Right atrium auricular region (tissue), 2 donors: ENCODE measurements around the gene SCYL1. TPM values are rescaled to one million over a fixed set of nuclear protein-coding genes. Genes with fewer than 3 reads are reported as not detected.
A peak's percentile ranks its signal among the peaks of the same experiment; 100 is the strongest.

Source experiments
- DNase-seq: peaks from one replicate; pipeline ENCODE4 v3.0.0-alpha.2; 2019; ENCODE audit warnings: low spot score
- H3K27ac ChIP-seq, 2 donors: fragments of 200-600 bp; sonication (generic); 1 replicate in 1 of 2; 2 replicates in 1 of 2; pipeline ENCODE4 v1.5.1; 2016 to 2019
- H3K27me3 ChIP-seq, 2 donors: fragments of 200-600 bp; sonication (generic); one replicate each; pipeline versions ENCODE4 v1.5.1 to v1.6.0; 2017 to 2019
- H3K36me3 ChIP-seq: fragments of 200-600 bp; sonication (generic); one replicate; pipeline ENCODE4 v1.5.1; 2016
- H3K4me1 ChIP-seq, 2 donors: fragments of 200-600 bp; sonication (generic); one replicate each; pipeline versions ENCODE4 v1.5.1 to v1.6.0; 2017 to 2019
- H3K4me3 ChIP-seq, 2 donors: fragments of 200-600 bp; sonication (generic); 1 replicate in 1 of 2; 2 replicates in 1 of 2; pipeline ENCODE4 v1.5.1; 2017 to 2019; ENCODE audit warnings: mild to moderate bottlenecking in 1 of 2, moderate library complexity in 1 of 2
- H3K9me3 ChIP-seq, 2 donors: fragments of 200-600 bp; sonication (generic); one replicate each; pipeline ENCODE4 v1.5.1; 2019
- total RNA-seq, 2 donors: library from RNA; depleted of rRNA; stranded (reverse); fragments of >200 nt; gene quantifications; one replicate each; pipeline ENCODE4 v1.1.0, GENCODE V29; 2016
- TF ChIP-seq, protein P1 (sequence below), 2 donors: fragments of 200-600 bp; sonication (generic); IDR thresholded peaks; one replicate each; pipeline ENCODE4 v1.5.1; 2019; ENCODE audit warnings: antibody characterized with exemption in 2 of 2

Gene SCYL1
- total RNA-seq, 2 donors from 2014 or later, result 71.8 to 89.7 TPM

- Histone ChIP-seq H3K27me3 (no peaks in the 10 kb centered on the region), H3K4me1 (peaks cover 0 to 32% of the 10 kb centered on the region in 2 donors), H3K27ac (peak overlapping the region; percentile 97 to 100), H3K4me3 (peak overlapping the region; percentile 75 to 79), H3K9me3 (no peaks in the 10 kb centered on the region), H3K36me3 (peaks cover 60% of the 10 kb centered on the region)
- TF ChIP-seq, protein P1, sequence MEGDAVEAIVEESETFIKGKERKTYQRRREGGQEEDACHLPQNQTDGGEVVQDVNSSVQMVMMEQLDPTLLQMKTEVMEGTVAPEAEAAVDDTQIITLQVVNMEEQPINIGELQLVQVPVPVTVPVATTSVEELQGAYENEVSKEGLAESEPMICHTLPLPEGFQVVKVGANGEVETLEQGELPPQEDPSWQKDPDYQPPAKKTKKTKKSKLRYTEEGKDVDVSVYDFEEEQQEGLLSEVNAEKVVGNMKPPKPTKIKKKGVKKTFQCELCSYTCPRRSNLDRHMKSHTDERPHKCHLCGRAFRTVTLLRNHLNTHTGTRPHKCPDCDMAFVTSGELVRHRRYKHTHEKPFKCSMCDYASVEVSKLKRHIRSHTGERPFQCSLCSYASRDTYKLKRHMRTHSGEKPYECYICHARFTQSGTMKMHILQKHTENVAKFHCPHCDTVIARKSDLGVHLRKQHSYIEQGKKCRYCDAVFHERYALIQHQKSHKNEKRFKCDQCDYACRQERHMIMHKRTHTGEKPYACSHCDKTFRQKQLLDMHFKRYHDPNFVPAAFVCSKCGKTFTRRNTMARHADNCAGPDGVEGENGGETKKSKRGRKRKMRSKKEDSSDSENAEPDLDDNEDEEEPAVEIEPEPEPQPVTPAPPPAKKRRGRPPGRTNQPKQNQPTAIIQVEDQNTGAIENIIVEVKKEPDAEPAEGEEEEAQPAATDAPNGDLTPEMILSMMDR (IDR thresholded peaks at IDR 0.05), result no peak
- DNase-seq, result no peak
These were observed 23.8 kb upstream of the SCYL1 start for GRCh38 chr11:65501186-65501471.

GRCh38 chr11:65501472-65502273 is 23.2 kb upstream of the SCYL1 start:
- Histone ChIP-seq H3K4me3 (peak overlapping the region; percentile 75 to 79), H3K27me3 (no peaks in the 10 kb centered on the region), H3K9me3 (no peaks in the 10 kb centered on the region), H3K4me1 (peaks cover 0 to 32% of the 10 kb centered on the region in 2 donors), H3K27ac (peak overlapping the region; percentile 97 to 100), H3K36me3 (peaks cover 65% of the 10 kb centered on the region)
- TF ChIP-seq, protein P1 (IDR thresholded peaks at IDR 0.05), result no peak
- DNase-seq, result no peak

DNA sequence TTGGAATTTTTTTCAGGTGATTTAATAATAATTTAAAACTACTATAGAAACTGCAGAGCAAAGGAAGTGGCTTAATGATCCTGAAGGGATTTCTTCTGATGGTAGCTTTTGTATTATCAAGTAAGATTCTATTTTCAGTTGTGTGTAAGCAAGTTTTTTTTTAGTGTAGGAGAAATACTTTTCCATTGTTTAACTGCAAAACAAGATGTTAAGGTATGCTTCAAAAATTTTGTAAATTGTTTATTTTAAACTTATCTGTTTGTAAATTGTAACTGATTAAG is 22.7 kb upstream of the SCYL1 start:
- H3K4me3 ChIP-seq, result peak overlapping the region; percentile 75 to 79
- peaks cover 0 to 32% of the 10 kb centered on the region in 2 donors for H3K4me1 ChIP-seq
- no peaks in the 10 kb centered on the region for H3K9me3 ChIP-seq
- H3K36me3 ChIP-seq, result peaks cover 71% of the 10 kb centered on the region
- H3K27ac ChIP-seq, result peak overlapping the region; percentile 97 to 100
- DNase-seq, result no peak
- H3K27me3 ChIP-seq, result no peaks in the 10 kb centered on the region
- TF ChIP-seq, protein P1 (IDR thresholded peaks at IDR 0.05), result no peak

DNA sequence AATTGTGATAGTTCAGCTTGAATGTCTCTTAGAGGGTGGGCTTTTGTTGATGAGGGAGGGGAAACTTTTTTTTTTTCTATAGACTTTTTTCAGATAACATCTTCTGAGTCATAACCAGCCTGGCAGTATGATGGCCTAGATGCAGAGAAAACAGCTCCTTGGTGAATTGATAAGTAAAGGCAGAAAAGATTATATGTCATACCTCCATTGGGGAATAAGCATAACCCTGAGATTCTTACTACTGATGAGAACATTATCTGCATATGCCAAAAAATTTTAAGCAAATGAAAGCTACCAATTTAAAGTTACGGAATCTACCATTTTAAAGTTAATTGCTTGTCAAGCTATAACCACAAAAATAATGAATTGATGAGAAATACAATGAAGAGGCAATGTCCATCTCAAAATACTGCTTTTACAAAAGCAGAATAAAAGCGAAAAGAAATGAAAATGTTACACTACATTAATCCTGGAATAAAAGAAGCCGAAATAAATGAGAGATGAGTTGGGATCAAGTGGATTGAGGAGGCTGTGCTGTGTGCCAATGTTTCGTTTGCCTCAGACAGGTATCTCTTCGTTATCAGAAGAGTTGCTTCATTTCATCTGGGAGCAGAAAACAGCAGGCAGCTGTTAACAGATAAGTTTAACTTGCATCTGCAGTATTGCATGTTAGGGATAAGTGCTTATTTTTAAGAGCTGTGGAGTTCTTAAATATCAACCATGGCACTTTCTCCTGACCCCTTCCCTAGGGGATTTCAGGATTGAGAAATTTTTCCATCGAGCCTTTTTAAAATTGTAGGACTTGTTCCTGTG is 22.1 kb upstream of the SCYL1 start:
- Histone ChIP-seq H3K9me3 (no peaks in the 10 kb centered on the region), H3K27ac (peak overlapping the region; percentile 97 to 100), H3K36me3 (peaks cover 71% of the 10 kb centered on the region), H3K27me3 (no peaks in the 10 kb centered on the region), H3K4me1 (peaks cover 0 to 38% of the 10 kb centered on the region in 2 donors), H3K4me3 (peak overlapping the region; percentile 75 to 79)
- TF ChIP-seq, protein P1 (IDR thresholded peaks at IDR 0.05), result no peak
- DNase-seq, result no peak

- Histone ChIP-seq H3K27me3 (no peaks in the 10 kb centered on the region), H3K36me3 (peaks cover 71% of the 10 kb centered on the region), H3K27ac (peak overlapping the region; percentile 97 to 100), H3K9me3 (no peaks in the 10 kb centered on the region), H3K4me3 (peak overlapping the region; percentile 75 to 79), H3K4me1 (peaks cover 0 to 38% of the 10 kb centered on the region in 2 donors)
- DNase-seq, result no peak
- TF ChIP-seq, protein P1 (IDR thresholded peaks at IDR 0.05), result no peak
These were observed 21.4 kb upstream of the SCYL1 start for GRCh38 chr11:65503368-65503948.
